DND-41 (cell line): ENCODE measurements around the gene RCAN1.

Experiments used
- ATAC-seq: fragments of 200-7000 bp; cut with Tn5 transposase; 3 replicates; pipeline ENCODE4 v1.9.1; 2021; ENCODE audit warnings: low read depth; ENCODE audit not compliant: insufficient read depth
- DNase-seq: peaks from one replicate; pipeline ENCODE4 v3.0.0-alpha.2; 2020
- H2AFZ ChIP-seq: 2 replicates; pipeline ENCODE4 v1.6.0; 2012; ENCODE audit warnings: low read depth, low read length
- H3K27ac ChIP-seq: 2 replicates; pipeline ENCODE4 v1.5.1; 2012; ENCODE audit warnings: low read length, inconsistent platforms
- H3K27me3 ChIP-seq: fragments of 200-600 bp; sonication (generic); 2 replicates; pipeline ENCODE4 v1.6.0; 2012; ENCODE audit warnings: low read length, mild to moderate bottlenecking, inconsistent platforms; ENCODE audit not compliant: insufficient read depth, poor library complexity
- H3K36me3 ChIP-seq: 2 replicates; pipeline ENCODE4 v1.5.1; 2012; ENCODE audit warnings: low read length, inconsistent platforms; ENCODE audit not compliant: insufficient read depth
- H3K4me1 ChIP-seq: 2 replicates; pipeline ENCODE4 v1.5.1; 2012; ENCODE audit warnings: mild to moderate bottlenecking, low read length; ENCODE audit not compliant: insufficient read depth
- H3K4me2 ChIP-seq: 2 replicates; pipeline ENCODE4 v1.6.0; 2012; ENCODE audit warnings: mild to moderate bottlenecking, moderate library complexity, low read length, inconsistent platforms; ENCODE audit not compliant: insufficient read depth
- H3K4me3 ChIP-seq, 2 experiments: fragments of 200-600 bp in 1 of 2; shearing (Covaris generic) in 1 of 2; 2 replicates each; pipeline ENCODE4 v1.5.1; 2012 to 2016; ENCODE audit warnings: inconsistent platforms in 2 of 2, low read length in 2 of 2, mild to moderate bottlenecking in 2 of 2, low read depth in 1 of 2, moderate library complexity in 1 of 2
- H3K79me2 ChIP-seq: 2 replicates; pipeline ENCODE4 v1.6.0; 2012; ENCODE audit warnings: low read length, inconsistent platforms; ENCODE audit not compliant: insufficient read depth
- H3K9ac ChIP-seq: 2 replicates; pipeline ENCODE4 v1.6.0; 2012; ENCODE audit warnings: low read depth, mild to moderate bottlenecking, inconsistent platforms, low read length, moderate library complexity
- H3K9me3 ChIP-seq: 2 replicates; pipeline ENCODE4 v1.5.1; 2012; ENCODE audit warnings: low read length, moderate library complexity, mild to moderate bottlenecking, inconsistent platforms; ENCODE audit not compliant: insufficient read depth, severe bottlenecking
- H4K20me1 ChIP-seq: 2 replicates; pipeline ENCODE4 v1.6.0; 2012; ENCODE audit warnings: low read length; ENCODE audit not compliant: insufficient read depth
- EZH2 ChIP-seq: IDR thresholded peaks from 3 replicates; pipeline ENCODE4 v1.6.1; 2012; ENCODE audit warnings: borderline replicate concordance, low read depth, mild to moderate bottlenecking, moderate library complexity, low read length, inconsistent platforms; ENCODE audit not compliant: severe bottlenecking
- TF ChIP-seq, protein P1 (sequence below): IDR thresholded peaks from 2 replicates; pipeline ENCODE4 v1.5.1; 2012; ENCODE audit warnings: borderline replicate concordance, low read length, moderate library complexity, mild to moderate bottlenecking; ENCODE audit not compliant: poor library complexity, severe bottlenecking; ENCODE audit errors: extremely low read depth

RCAN1 gene

DNA sequence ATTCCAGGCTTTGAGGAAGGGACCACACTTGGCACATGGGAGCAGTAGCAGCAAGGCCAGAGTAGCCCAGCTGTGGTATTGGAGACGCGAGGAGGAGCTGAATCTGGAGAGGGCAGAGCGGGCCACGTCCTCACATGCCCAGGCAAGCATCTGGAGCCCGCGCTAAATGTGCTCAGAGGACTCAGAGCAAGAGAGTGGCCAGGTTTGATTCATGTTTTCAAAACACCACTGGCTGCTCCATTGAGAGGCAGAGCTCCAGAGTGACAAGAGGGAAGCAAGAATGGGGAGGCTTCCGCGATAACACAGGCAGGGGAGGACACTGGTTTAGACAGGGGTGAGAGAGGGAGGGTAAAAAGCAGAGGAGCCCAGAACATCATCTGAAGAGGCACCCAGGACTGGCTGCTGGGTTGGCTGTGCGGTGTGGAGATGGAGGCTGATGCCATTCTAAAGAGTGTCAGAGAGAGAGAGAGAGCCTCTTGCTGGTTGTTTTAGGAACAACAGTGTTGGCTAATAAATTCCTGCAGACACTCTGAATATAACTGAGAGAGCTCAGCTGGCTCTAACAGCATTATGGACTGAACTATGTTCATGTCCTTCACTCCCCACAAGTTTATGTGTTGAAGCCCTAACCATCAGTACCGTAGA is 32.3 kb downstream of the RCAN1 start:
- H4K20me1 ChIP-seq: peaks cover 19% of the 10 kb centered on the region; the same call in 1 of the 2 replicates
- H3K36me3 ChIP-seq: peaks cover 3% of the 10 kb centered on the region; the same call in 1 of the 2 replicates
- no peak overlapping the region for H3K4me3 ChIP-seq
- peaks cover 3% of the 10 kb centered on the region; the same call in 1 of the 2 replicates for H3K4me1 ChIP-seq
- H2AFZ ChIP-seq: no peak overlapping the region
- peak; percentile 67; the same call in 2 of the 3 replicates for ATAC-seq
- no peak for DNase-seq
- H3K4me2 ChIP-seq: no peak overlapping the region
- H3K9ac ChIP-seq: no peak overlapping the region
- TF ChIP-seq EZH2: no peak
- TF ChIP-seq, protein P1, sequence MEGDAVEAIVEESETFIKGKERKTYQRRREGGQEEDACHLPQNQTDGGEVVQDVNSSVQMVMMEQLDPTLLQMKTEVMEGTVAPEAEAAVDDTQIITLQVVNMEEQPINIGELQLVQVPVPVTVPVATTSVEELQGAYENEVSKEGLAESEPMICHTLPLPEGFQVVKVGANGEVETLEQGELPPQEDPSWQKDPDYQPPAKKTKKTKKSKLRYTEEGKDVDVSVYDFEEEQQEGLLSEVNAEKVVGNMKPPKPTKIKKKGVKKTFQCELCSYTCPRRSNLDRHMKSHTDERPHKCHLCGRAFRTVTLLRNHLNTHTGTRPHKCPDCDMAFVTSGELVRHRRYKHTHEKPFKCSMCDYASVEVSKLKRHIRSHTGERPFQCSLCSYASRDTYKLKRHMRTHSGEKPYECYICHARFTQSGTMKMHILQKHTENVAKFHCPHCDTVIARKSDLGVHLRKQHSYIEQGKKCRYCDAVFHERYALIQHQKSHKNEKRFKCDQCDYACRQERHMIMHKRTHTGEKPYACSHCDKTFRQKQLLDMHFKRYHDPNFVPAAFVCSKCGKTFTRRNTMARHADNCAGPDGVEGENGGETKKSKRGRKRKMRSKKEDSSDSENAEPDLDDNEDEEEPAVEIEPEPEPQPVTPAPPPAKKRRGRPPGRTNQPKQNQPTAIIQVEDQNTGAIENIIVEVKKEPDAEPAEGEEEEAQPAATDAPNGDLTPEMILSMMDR: peak; percentile 47
- peaks cover 3% of the 10 kb centered on the region for H3K9me3 ChIP-seq
- H3K27ac ChIP-seq: no peak overlapping the region
- H3K79me2 ChIP-seq: peaks cover 72% of the 10 kb centered on the region
- no peaks in the 10 kb centered on the region for H3K27me3 ChIP-seq

GRCh38 chr21:34580181-34580700 is 34.7 kb downstream of the RCAN1 start:
- H3K27me3 ChIP-seq: no peaks in the 10 kb centered on the region
- DNase-seq (no peak), ATAC-seq (no peak)
- H3K9me3 ChIP-seq: no peaks in the 10 kb centered on the region
- H2AFZ ChIP-seq: no peak overlapping the region
- H4K20me1 ChIP-seq: peaks cover 20% of the 10 kb centered on the region; the same call in 1 of the 2 replicates
- H3K4me2 ChIP-seq: no peak overlapping the region
- H3K36me3 ChIP-seq: peaks cover 5% of the 10 kb centered on the region; the same call in 1 of the 2 replicates
- no peak overlapping the region for H3K9ac ChIP-seq
- H3K27ac ChIP-seq: no peak overlapping the region
- H3K79me2 ChIP-seq: peaks cover 68% of the 10 kb centered on the region
- TF ChIP-seq, protein P1: no peak
- TF ChIP-seq EZH2: no peak
- peaks cover 13% of the 10 kb centered on the region for H3K4me1 ChIP-seq
- no peak overlapping the region for H3K4me3 ChIP-seq

DNA sequence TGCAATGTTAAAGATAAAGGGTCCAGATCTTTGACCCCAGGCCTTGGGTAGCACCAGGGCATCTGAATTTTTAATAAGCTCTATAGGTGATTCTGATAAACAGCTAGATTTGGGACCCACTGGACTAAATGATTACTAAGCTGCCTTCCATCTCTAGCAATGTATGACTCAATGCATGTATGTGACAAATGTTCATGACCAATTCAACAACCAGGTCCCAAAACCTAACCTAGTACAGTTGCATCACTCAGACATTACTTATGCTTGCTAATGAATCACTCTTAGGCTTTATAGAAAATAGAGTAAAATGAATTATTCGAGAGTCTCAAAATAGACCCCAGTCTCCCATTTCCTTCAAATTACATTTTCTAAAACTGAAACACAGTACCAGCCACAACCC is 35.5 kb downstream of the RCAN1 start:
- H3K9me3 ChIP-seq: no peaks in the 10 kb centered on the region
- H3K79me2 ChIP-seq: peaks cover 65% of the 10 kb centered on the region
- no peak overlapping the region for H3K27ac ChIP-seq
- ATAC-seq (no peak), DNase-seq (no peak)
- peaks cover 5% of the 10 kb centered on the region; the same call in 1 of the 2 replicates for H3K36me3 ChIP-seq
- no peak overlapping the region for H2AFZ ChIP-seq
- no peak for TF ChIP-seq EZH2
- TF ChIP-seq, protein P1: no peak
- no peaks in the 10 kb centered on the region for H3K27me3 ChIP-seq
- no peak overlapping the region for H3K9ac ChIP-seq
- peaks cover 22% of the 10 kb centered on the region; the same call in 1 of the 2 replicates for H4K20me1 ChIP-seq
- no peak overlapping the region for H3K4me2 ChIP-seq
- H3K4me3 ChIP-seq: no peak overlapping the region
- peaks cover 20% of the 10 kb centered on the region for H3K4me1 ChIP-seq
